Stomach (tissue), 9 donors: ENCODE data around the gene TBC1D1. TPM values are rescaled to one million over a fixed set of nuclear protein-coding genes. Genes with fewer than 3 reads are reported as not detected.

Source experiments
- DNase-seq, 2 donors: peaks; one replicate each; pipeline versions ENCODE4 v3.0.0 to v3.0.0-alpha.2; 2013 to 2019
- H3K27ac ChIP-seq, 5 donors: fragments of 200-600 bp in 4 of 5; sonication (generic) in 4 of 5; one replicate each; pipeline ENCODE4 v1.5.1; 2013 to 2019; ENCODE audit warnings: mild to moderate bottlenecking in 1 of 5, moderate library complexity in 1 of 5
- H3K27me3 ChIP-seq, 3 donors: fragments of 200-600 bp; sonication (generic); one replicate each; pipeline ENCODE4 v1.5.1; 2017 to 2019; ENCODE audit warnings: mixed run types in 1 of 3
- H3K36me3 ChIP-seq, 4 donors: fragments of 200-600 bp; sonication (generic); 1 replicate in 3 of 4; 2 replicates in 1 of 4; pipeline ENCODE4 v1.5.1; 2016 to 2019
- H3K4me1 ChIP-seq, 4 donors: fragments of 200-600 bp; sonication (generic); one replicate each; pipeline ENCODE4 v1.5.1; 2016 to 2019
- H3K4me3 ChIP-seq, 4 donors: fragments of 200-600 bp; sonication (generic) in 3 of 4; one replicate each; pipeline ENCODE4 v1.5.1; 2016 to 2019; ENCODE audit warnings: mild to moderate bottlenecking in 1 of 4
- H3K9me3 ChIP-seq, 4 donors: fragments of 200-600 bp; sonication (generic); one replicate each; pipeline ENCODE4 v1.5.1; 2016 to 2019
- CTCF ChIP-seq, 7 experiments: fragments of 450-650 bp in 4 of 7; fragments of 200-600 bp in 3 of 7; sonication (generic) in 3 of 7; IDR thresholded peaks; one replicate each; pipeline ENCODE4 v1.5.1; 2016 to 2019; ENCODE audit warnings: antibody characterized with exemption in 7 of 7, control low read depth in 2 of 7, mild to moderate bottlenecking in 1 of 7
- EP300 ChIP-seq: sonication (generic); formaldehyde crosslinking; IDR thresholded peaks from one replicate; pipeline ENCODE4 v1.6.1; 2017; ENCODE audit warnings: antibody characterized with exemption
- POLR2A ChIP-seq, 4 donors: fragments of 450-650 bp; IDR thresholded peaks; one replicate each; pipeline ENCODE4 v1.6.1; 2016; ENCODE audit warnings: antibody characterized with exemption in 4 of 4, control low read depth in 2 of 4, mild to moderate bottlenecking in 1 of 4, moderate library complexity in 1 of 4
- POLR2AphosphoS5 ChIP-seq, 3 donors: sonication (generic); formaldehyde crosslinking; IDR thresholded peaks; one replicate each; pipeline ENCODE4 v1.6.1; 2016; ENCODE audit warnings: antibody characterized with exemption in 3 of 3
- WGBS, 5 donors: extraction: QIAGEN DNeasy Blood & Tissue Kit in 3 of 5; methylation state at CpG; one replicate each; pipeline versions ENCODE4 v1.1.5 to v1.1.7; 2013 to 2018; 5-methylcytosine and 5-hydroxymethylcytosine counted together
- intact Hi-C: fragments of 100-400 bp; cut with DNase I; formaldehyde crosslinking; loops from one replicate; pipeline ENCODE4 v1.15.1; 2023; ENCODE audit warnings: low total_unique reads
- polyA plus RNA-seq, 3 donors: library from polyadenylated mRNA; stranded (reverse); fragments of 200-250 nt; gene quantifications; one replicate each; pipeline ENCODE4 v1.2.3, GENCODE V29; 2013
- total RNA-seq, 5 donors: library from RNA; depleted of rRNA; stranded (reverse); fragments of >200 nt; gene quantifications; one replicate each; pipeline versions ENCODE4 v1.1.0 to v1.2.3, GENCODE V29; 2014 to 2016
- donor health status: healthy with polysubstance abuse.
- donor health status: Bipolar disorder and iron deficiency.
- donor health status: healthy.

Gene TBC1D1
- total and polyA plus RNA-seq, 8 donors: 18.8 to 165 (median 49.5) TPM

- intact Hi-C loops: no loop called here
- Histone ChIP-seq H3K36me3 (no peaks in the 10 kb centered on the region), H3K9me3 (no peaks in the 10 kb centered on the region), H3K4me3 (no peak overlapping the region), H3K27me3 (no peaks in the 10 kb centered on the region), H3K27ac (no peak overlapping the region), H3K4me1 (peaks cover 0 to 12% (median 3%) of the 10 kb centered on the region in 4 donors)
- TF ChIP-seq EP300 (no peak), POLR2A (IDR thresholded peaks at IDR 0.05) (no peak)
- 48 to 62% (median 57%) methylated on average over 7 of the region's 7 CpGs for WGBS, 5 donors
- no peak for DNase-seq
Measured at GRCh38 chr4:37936889-37937498, 46.1 kb downstream of the TBC1D1 start.

- no peaks in the 10 kb centered on the region for H3K27me3 ChIP-seq
- H3K4me1 ChIP-seq: peaks cover 0 to 12% (median 3%) of the 10 kb centered on the region in 4 donors
- H3K9me3 ChIP-seq: no peaks in the 10 kb centered on the region
- no peaks in the 10 kb centered on the region for H3K36me3 ChIP-seq
- no peak for DNase-seq
- WGBS, 5 donors: 80 to 93% (median 93%) methylated on average over 3 of the region's 3 CpGs
- TF ChIP-seq POLR2A (IDR thresholded peaks at IDR 0.05) (no peak), POLR2AphosphoS5 (IDR thresholded peaks at IDR 0.05) (no peak), EP300 (no peak), CTCF (IDR thresholded peaks at IDR 0.05) (no peak)
- intact Hi-C loops: no loop called here
- no peak overlapping the region for H3K4me3 ChIP-seq
- no peak overlapping the region for H3K27ac ChIP-seq
Measured at GRCh38 chr4:37938208-37938607, 47.3 kb downstream of the TBC1D1 start.

- H3K9me3 ChIP-seq: no peaks in the 10 kb centered on the region
- no peak for DNase-seq
- no peak overlapping the region for H3K4me3 ChIP-seq
- WGBS, 5 donors: 79 to 85% (median 83%) methylated on average over 10 of the region's 10 CpGs
- intact Hi-C loops: no loop called here
- no peak for TF ChIP-seq CTCF (IDR thresholded peaks at IDR 0.05)
- no peak for TF ChIP-seq POLR2A (IDR thresholded peaks at IDR 0.05)
- TF ChIP-seq POLR2AphosphoS5 (IDR thresholded peaks at IDR 0.05): no peak
- no peak for TF ChIP-seq EP300
- peaks cover 0 to 30% (median 13%) of the 10 kb centered on the region in 4 donors for H3K4me1 ChIP-seq
- H3K36me3 ChIP-seq: no peaks in the 10 kb centered on the region
- no peak overlapping the region for H3K27ac ChIP-seq
- H3K27me3 ChIP-seq: no peaks in the 10 kb centered on the region
Measured at GRCh38 chr4:37946503-37947179, 55.8 kb downstream of the TBC1D1 start.

GRCh38 chr4:37948542-37948941 is 57.7 kb downstream of the TBC1D1 start:
- Histone ChIP-seq H3K27me3 (no peaks in the 10 kb centered on the region), H3K4me3 (no peak overlapping the region), H3K4me1 (peaks cover 0 to 32% (median 14%) of the 10 kb centered on the region in 4 donors), H3K36me3 (peaks cover 0 to 9% (median 0%) of the 10 kb centered on the region in 4 donors), H3K27ac (no peak overlapping the region), H3K9me3 (no peaks in the 10 kb centered on the region)
- 75 to 89% (median 83%) methylated on average over 4 of the region's 4 CpGs for WGBS, 5 donors
- TF ChIP-seq POLR2AphosphoS5 (IDR thresholded peaks at IDR 0.05): no peak
- TF ChIP-seq CTCF (IDR thresholded peaks at IDR 0.05): no peak
- no peak for TF ChIP-seq EP300
- intact Hi-C loops: no loop called here
- DNase-seq: no peak
